HG03159 (cell line): ENCODE results near the gene BTBD9.
"Not testable (repeated sequence)": the region's sequence is repeated elsewhere in the genome, so short reads cannot be mapped to it uniquely, and the experiment has no call there.

Experiments
- ATAC-seq: cut with Tn5 transposase; IDR thresholded peaks from one replicate; pipeline ENCODE4 v1.9.1; 2021; ENCODE audit warnings: mild to moderate bottlenecking, moderate library complexity; ENCODE audit not compliant: unreplicated experiment

Gene BTBD9

GRCh38 chr6:38352636-38353035, 287.1 kb downstream of the BTBD9 start:
- no peak for ATAC-seq

- no peak for ATAC-seq
Observed at GRCh38 chr6:38350942-38351341, 288.8 kb downstream of the BTBD9 start.

- no peak for ATAC-seq
Observed at GRCh38 chr6:38350220-38350619, 289.5 kb downstream of the BTBD9 start.

- no peak for ATAC-seq
Observed at GRCh38 chr6:38349795-38350194, 289.9 kb downstream of the BTBD9 start.

GRCh38 chr6:38349221-38349620, 290.5 kb downstream of the BTBD9 start:
- ATAC-seq: no peak

GRCh38 chr6:38348371-38348770, 291.4 kb downstream of the BTBD9 start:
- ATAC-seq: no peak

- ATAC-seq: not testable (repeated sequence)
Observed at GRCh38 chr6:38347829-38348228, 291.9 kb downstream of the BTBD9 start.

- no peak for ATAC-seq
Observed at GRCh38 chr6:38346291-38347079, 293.2 kb downstream of the BTBD9 start.

- ATAC-seq: no peak
Observed at GRCh38 chr6:38345586-38345985, 294.1 kb downstream of the BTBD9 start.

- ATAC-seq: no peak
Observed at GRCh38 chr6:38341496-38341895, 298.2 kb downstream of the BTBD9 start.

- ATAC-seq: no peak
Observed at GRCh38 chr6:38339914-38340313, 299.8 kb downstream of the BTBD9 start.

- ATAC-seq: no peak
Observed at GRCh38 chr6:38337819-38338465, 301.8 kb downstream of the BTBD9 start.

GRCh38 chr6:38336922-38337321, 302.8 kb downstream of the BTBD9 start:
- ATAC-seq: no peak

GRCh38 chr6:38326837-38327236, 312.9 kb downstream of the BTBD9 start:
- ATAC-seq: no peak

GRCh38 chr6:38323216-38323615, 316.5 kb downstream of the BTBD9 start:
- no peak for ATAC-seq

- ATAC-seq: no peak
Observed at GRCh38 chr6:38322138-38322537, 317.6 kb downstream of the BTBD9 start.

GRCh38 chr6:38320843-38321242, 318.9 kb downstream of the BTBD9 start:
- no peak for ATAC-seq

- ATAC-seq: no peak
Observed at GRCh38 chr6:38320358-38320757, 319.4 kb downstream of the BTBD9 start.

GRCh38 chr6:38319256-38320212, 320.2 kb downstream of the BTBD9 start:
- ATAC-seq: no peak

- peak; percentile 66 for ATAC-seq
Observed at GRCh38 chr6:38316099-38316868, 323.4 kb downstream of the BTBD9 start.

GRCh38 chr6:38311201-38311600, 328.5 kb downstream of the BTBD9 start:
- no peak for ATAC-seq
